Stimulated activated CD8-positive, alpha-beta memory T cell treated with anti-CD3 and anti-CD28 coated beads, Interleukin-4, amount 100 ng/mL, for 1 hour (primary cell): ENCODE data around the gene MAPKBP1.

Experiments
- DNase-seq, 2 donors: peaks; one replicate each; pipeline ENCODE4 v3.0.0-alpha.2; 2020; ENCODE audit warnings: low read depth in 2 of 2, low spot score in 1 of 2

MAPKBP1 gene

GRCh38 chr15:41783296-41783695 lies 9.0 kb downstream of the MAPKBP1 start:
- no peak for DNase-seq

- DNase-seq: no peak
Observed at GRCh38 chr15:41788262-41788661, 14.0 kb downstream of the MAPKBP1 start.

DNA sequence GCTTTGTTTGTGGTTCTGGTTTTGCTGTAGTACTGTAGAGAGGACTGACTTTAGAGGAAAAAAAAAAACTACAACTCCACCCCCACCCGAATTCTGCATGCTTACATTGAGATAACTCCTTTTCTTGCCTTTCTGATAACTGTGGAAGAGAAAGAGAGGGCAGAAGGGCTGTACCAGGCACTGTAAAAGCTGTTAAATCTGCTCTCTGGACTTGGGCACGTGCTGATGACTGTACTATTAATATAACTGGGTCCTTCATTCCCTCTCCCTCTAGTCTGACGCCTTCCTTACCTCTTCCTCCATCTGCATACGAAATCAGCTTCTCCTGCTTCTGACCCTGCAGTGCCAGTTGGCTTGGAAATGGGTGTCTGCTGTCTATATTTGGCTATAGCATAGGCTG lies 15.0 kb downstream of the MAPKBP1 start:
- no peak for DNase-seq

DNA sequence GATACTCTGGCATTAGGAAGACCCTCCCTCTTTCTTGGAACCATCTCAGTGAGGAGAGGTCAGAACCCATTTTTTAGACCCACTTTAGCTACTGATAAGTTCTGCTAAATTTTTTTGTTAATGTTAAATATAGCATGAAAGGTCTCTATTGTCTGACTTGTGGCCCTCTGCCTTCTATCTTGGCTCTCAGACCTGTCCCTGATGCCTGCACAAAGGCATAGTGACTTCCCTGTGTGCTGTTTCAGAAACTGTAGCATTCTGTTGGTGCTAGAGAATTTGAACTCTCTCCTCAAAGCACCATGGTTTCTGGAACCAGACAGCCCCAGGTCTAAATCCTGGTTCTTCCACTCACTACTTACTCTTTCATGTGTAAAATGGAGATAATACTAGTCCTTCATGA lies 15.4 kb downstream of the MAPKBP1 start:
- DNase-seq: no peak

GRCh38 chr15:41790169-41790568 lies 15.9 kb downstream of the MAPKBP1 start:
- no peak for DNase-seq

DNA sequence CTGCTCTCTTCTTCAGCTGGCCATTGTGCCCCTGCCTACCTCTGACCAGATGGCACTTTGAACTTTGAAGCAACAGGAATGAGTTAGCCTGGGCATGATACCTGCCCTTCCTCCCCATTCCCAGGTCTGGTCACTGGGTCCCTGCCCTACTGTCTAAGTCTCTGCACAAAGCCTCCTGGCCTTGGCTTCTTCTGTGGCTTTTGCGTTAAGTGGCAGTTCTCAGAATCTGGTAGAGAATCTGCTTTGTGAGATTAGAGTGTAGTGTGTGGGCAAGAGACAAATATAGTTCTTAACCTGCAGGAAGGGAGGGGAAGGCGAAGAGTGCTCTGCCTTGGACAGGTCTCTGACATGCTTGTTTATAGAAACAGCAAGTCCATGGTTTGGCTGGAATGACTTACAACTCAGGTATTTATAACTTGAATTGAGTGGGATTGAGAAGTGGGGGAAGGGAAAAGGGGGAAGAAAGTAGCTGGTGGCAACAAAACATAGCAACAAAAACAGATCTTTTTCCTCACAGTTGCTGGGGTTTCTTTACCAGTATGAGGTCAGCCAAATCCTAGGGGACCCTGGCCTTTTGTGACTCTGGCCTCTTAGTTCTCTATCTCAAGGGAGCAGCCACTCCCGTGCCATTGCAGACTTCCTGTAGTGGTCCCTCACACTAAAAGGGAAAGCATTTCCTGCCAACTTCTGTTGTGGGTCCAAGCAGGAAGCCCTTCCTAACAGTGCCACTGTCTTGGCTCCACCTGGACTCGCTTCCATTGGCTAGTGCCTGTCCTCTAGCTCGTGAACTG lies 16.7 kb downstream of the MAPKBP1 start:
- DNase-seq: no peak

GRCh38 chr15:41791547-41791937 lies 17.3 kb downstream of the MAPKBP1 start:
- no peak for DNase-seq

- DNase-seq: no peak
Observed at GRCh38 chr15:41792000-41792637, 17.8 kb downstream of the MAPKBP1 start.

DNA sequence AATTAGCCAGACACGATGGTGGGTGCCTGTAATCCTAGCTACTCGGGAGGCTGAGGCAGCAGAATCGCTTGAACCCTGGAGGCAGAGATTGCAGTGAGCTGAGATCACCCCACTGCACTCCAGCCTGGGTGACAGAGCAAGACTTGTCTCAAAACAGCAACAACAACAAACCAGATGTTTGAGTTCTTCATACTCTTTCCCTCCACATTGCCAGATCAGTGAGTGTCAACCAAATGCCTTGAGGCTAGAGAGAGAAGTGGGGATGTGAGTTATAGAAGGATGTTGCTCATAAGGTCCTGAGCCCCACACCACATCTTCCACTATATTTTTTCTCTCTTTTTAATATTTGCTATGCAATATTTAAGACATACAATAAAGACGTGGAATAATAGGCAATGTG lies 19.8 kb downstream of the MAPKBP1 start:
- DNase-seq: no peak

DNA sequence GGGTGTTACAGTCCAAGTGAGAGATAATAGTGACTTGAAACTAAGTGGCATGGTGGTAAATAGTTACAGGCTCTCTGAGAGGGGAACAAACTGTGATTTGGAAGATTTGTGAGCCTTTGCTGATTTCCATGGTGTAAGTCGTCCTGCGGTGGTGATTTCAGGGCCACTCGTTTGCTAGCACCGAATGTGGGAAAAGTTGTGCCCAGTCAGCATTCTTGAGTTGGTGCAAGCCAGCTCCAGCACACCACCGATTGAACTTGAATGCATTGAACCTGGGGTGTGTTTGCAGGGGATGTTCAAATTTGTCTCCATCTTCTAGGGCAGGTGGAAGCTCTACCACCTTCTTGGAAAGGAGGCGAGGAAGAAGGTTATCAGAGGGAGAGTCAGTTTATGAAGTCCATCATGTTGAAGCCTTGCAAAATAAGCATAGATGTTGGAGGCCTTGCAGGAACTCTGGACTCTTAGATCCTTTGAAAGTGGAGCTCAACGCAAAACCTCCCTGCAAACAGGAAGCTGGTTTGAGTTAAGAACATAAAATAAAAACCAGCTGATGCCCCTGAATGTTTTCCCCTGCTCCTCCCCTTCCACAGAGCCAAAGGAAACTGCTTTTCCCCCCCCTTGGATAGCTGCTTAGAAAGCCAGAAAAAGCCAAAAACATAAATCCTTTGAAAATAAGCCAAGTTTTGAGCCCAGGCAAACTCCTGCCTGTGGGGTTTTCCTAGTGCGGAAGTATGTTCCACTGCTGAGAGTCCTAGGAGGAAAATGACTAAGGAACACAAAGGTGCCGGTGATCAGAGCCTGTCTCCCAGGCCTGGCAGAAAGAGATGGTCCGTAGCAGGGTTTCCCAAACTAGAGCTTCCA lies 21.9 kb downstream of the MAPKBP1 start:
- DNase-seq: no peak

GRCh38 chr15:41797201-41797944 lies 23.1 kb downstream of the MAPKBP1 start:
- DNase-seq: no peak

- DNase-seq: no peak
Observed at GRCh38 chr15:41798607-41799487, 24.6 kb downstream of the MAPKBP1 start.

GRCh38 chr15:41799488-41799805 lies 25.2 kb downstream of the MAPKBP1 start:
- no peak for DNase-seq

- no peak for DNase-seq
Observed at GRCh38 chr15:41801185-41801584, 26.9 kb downstream of the MAPKBP1 start.

- no peak for DNase-seq
Observed at GRCh38 chr15:41801850-41802455, 27.7 kb downstream of the MAPKBP1 start.

GRCh38 chr15:41804361-41804760 lies 30.1 kb downstream of the MAPKBP1 start:
- no peak for DNase-seq

DNA sequence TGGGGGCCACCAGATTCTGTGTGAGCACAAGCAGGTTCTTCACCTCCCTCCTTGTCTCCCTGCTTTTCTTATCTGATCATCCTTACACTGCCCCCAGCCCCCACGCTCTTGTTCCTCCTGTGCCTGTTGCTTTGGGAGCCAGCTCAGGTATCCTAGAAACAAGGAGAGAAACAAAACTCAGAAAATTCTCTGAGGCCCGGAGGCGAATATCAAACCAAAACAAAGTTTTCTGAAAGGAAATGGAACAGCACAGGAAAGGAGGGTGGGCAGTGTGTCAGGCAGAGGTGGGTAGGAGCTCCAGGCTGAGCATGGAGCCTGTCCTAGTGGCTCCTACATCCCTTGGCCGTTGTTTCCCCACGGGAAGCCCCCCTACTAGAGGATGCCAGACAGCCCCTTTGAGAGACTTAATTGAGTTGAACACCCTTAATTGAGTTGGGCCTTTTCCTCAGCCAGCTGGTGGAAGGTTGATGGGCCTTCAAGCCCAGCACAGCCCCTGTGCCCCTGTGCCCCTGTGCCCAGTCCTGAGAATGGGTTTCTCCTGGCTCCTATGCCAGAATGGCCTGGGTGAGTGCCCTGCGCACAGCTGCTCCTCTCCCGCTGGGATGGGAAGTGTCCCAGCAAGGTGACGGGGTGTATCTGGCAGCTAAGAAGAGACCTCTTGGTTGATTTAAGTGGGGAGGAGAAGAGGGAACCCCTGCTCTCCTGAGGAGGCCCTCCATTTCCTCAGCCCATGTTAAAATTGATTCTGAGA lies 30.8 kb downstream of the MAPKBP1 start:
- no peak for DNase-seq

DNA sequence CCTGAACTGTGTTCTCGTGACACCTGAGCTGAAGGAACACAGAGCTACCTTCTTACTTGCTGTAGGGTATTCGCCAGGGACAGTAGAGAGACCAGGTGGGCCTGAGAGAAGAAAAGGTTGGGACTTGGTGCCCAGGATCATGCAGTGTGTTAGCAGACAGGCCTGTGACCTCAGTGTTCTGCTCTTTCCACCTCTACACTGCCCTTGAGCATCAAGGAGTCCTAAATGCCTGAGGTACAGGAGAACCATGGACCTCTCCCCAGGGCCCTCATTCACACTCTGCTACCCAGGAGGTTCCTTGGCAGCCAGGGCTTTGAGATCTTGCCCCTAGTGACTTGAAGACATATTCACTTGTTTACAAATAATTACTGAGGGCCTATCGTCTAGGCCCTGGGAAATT lies 31.4 kb downstream of the MAPKBP1 start:
- no peak for DNase-seq
